ENCODE data around the gene CSNK2B. TPM values are rescaled to one million over a fixed set of nuclear protein-coding genes. Genes with fewer than 3 reads are reported as not detected.

Gene CSNK2B
- total and polyA plus RNA-seq, 9 of the 15 experiments (the other 6 are each of a cell fraction or from before 2014, with no cell fraction given), result 120 to 1,126 (median 529) TPM

DNA sequence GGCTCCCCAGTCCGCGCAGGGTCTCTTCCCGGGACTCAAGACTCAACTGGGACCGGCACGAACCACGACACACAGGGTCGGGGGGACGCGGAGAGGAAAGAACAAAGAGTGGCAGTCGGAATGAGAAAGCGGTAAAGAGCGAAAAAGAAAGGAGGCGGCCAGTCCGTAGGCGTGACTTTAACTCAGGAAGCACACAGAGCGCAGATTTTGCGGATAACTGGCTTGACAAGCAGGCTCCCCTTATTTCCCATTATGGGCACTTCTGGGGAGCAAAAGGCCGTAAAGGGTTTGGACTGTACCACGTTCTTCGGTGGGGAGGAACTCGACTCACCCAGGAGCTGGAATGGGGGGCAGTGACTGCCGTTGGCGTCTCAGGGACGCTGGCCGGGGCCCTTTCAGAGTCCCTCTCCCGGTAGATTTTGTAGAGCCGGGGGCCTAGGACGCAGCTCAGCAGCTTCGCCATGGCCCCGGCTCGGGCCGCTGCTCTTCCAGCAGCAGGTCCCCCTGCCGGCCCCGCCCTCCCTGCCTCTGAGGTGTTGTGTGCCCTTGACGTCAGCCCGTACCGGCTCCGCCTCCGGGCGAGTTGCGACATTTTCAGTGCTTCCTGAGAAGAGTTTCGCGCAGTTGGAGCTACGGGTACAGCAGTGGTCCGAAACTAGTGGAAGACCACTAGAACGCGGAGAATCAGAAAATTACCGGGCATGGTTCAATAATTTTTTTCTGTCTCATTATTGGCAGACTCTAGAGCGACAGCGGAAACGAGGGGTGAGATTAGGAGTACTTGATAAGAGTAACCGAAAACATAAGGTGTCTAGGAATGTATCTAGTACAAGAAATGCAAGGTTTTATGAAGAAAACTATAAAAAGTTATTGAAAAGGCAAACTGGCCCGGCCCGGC lies 37.2 kb downstream of the CSNK2B start, which contains the start of gene ABHD16A (continued):
- TF ChIP-seq HLTF (IDR thresholded peaks at IDR 0.05), result peak; percentile 75; the same call in 1 of the 2 replicates
- TF ChIP-seq, protein P1, sequence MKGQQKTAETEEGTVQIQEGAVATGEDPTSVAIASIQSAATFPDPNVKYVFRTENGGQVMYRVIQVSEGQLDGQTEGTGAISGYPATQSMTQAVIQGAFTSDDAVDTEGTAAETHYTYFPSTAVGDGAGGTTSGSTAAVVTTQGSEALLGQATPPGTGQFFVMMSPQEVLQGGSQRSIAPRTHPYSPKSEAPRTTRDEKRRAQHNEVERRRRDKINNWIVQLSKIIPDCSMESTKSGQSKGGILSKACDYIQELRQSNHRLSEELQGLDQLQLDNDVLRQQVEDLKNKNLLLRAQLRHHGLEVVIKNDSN (CRISPR knock-in tag; IDR thresholded peaks at IDR 0.05), result no peak; the same call in 1 of the 2 replicates
- peak in 1 of 2 experiments; percentile 21; a peak in 1 of 4 replicates for TF ChIP-seq RAD21 (CRISPR knock-in tag; conservative IDR thresholded peaks at IDR 0.05 in 1 of 2, IDR thresholded peaks at IDR 0.05 in 1 of 2)
- peak; percentile 100 for TF ChIP-seq CEBPB (tag; IDR thresholded peaks at IDR 0.05)
- no peak for TF ChIP-seq BRCA1 (IDR thresholded peaks at IDR 0.05)
- TF ChIP-seq BRCA1 (CRISPR knock-in tag; IDR thresholded peaks at IDR 0.05), result no peak
- TF ChIP-seq LARP7 (IDR thresholded peaks at IDR 0.05), result peak; percentile 92
- TF ChIP-seq TARDBP (IDR thresholded peaks at IDR 0.05), result peak; percentile 62
- TF ChIP-seq PURB (CRISPR knock-in tag; IDR thresholded peaks at IDR 0.05; ENCODE audit: low read depth), result no peak
- peak; percentile 93 for TF ChIP-seq TBP (optimal IDR thresholded peaks at IDR 0.05; ENCODE audit: low read depth, low read length)
- peak; percentile 49 for TF ChIP-seq MEIS2 (IDR thresholded peaks at IDR 0.05; ENCODE audit: partially characterized antibody)
- peak; percentile 96 for TF ChIP-seq POLR2H (tag; IDR thresholded peaks at IDR 0.05; ENCODE audit: low read depth)
- peak; percentile 82 for TF ChIP-seq SMARCC2 (IDR thresholded peaks at IDR 0.05; ENCODE audit: low read depth)
- no peak; the same call in 1 of the 2 replicates for TF ChIP-seq MIER1 (IDR thresholded peaks at IDR 0.05; ENCODE audit: low read depth)
- peak; percentile 16 to 61; a peak in 2 of 4 replicates for TF ChIP-seq TRIM24 (IDR thresholded peaks at IDR 0.05)
- no peak for TF ChIP-seq KAT8 (IDR thresholded peaks at IDR 0.05; ENCODE audit: low read depth)
- TF ChIP-seq, protein P2, sequence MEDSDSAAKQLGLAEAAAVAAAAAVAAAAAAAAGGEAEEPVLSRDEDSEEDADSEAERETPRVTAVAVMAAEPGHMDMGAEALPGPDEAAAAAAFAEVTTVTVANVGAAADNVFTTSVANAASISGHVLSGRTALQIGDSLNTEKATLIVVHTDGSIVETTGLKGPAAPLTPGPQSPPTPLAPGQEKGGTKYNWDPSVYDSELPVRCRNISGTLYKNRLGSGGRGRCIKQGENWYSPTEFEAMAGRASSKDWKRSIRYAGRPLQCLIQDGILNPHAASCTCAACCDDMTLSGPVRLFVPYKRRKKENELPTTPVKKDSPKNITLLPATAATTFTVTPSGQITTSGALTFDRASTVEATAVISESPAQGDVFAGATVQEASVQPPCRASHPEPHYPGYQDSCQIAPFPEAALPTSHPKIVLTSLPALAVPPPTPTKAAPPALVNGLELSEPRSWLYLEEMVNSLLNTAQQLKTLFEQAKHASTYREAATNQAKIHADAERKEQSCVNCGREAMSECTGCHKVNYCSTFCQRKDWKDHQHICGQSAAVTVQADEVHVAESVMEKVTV (CRISPR knock-in tag; IDR thresholded peaks at IDR 0.05), result peak; percentile 41
- TF ChIP-seq ZNF57 (CRISPR knock-in tag; IDR thresholded peaks at IDR 0.05), result 0 out of 2 replicates have a peak, but pooled peaks have one; percentile 31
- no peak for TF ChIP-seq RBM22 (IDR thresholded peaks at IDR 0.05; ENCODE audit: low read depth, low read length, poor library complexity, severe bottlenecking)
- TF ChIP-seq, protein P3, sequence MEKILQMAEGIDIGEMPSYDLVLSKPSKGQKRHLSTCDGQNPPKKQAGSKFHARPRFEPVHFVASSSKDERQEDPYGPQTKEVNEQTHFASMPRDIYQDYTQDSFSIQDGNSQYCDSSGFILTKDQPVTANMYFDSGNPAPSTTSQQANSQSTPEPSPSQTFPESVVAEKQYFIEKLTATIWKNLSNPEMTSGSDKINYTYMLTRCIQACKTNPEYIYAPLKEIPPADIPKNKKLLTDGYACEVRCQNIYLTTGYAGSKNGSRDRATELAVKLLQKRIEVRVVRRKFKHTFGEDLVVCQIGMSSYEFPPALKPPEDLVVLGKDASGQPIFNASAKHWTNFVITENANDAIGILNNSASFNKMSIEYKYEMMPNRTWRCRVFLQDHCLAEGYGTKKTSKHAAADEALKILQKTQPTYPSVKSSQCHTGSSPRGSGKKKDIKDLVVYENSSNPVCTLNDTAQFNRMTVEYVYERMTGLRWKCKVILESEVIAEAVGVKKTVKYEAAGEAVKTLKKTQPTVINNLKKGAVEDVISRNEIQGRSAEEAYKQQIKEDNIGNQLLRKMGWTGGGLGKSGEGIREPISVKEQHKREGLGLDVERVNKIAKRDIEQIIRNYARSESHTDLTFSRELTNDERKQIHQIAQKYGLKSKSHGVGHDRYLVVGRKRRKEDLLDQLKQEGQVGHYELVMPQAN (IDR thresholded peaks at IDR 0.05; ENCODE audit: borderline replicate concordance), result peak; percentile 87
- TF ChIP-seq BRD4 (IDR thresholded peaks at IDR 0.05), result peak; percentile 89
- no peak for TF ChIP-seq CBX8 (IDR thresholded peaks at IDR 0.05; ENCODE audit: borderline replicate concordance, extremely low read depth, low read depth, low read length, poor library complexity, severe bottlenecking)
- TF ChIP-seq ASH1L (IDR thresholded peaks at IDR 0.05; ENCODE audit: borderline replicate concordance, low read depth, partially characterized antibody), result peak; percentile 82
- TF ChIP-seq GATA2 (CRISPR knock-in tag; IDR thresholded peaks at IDR 0.05), result peak; percentile 80
- no peak for TF ChIP-seq CBX5 (IDR thresholded peaks at IDR 0.05; ENCODE audit: borderline replicate concordance, low read depth)
